B cell (primary cell): ENCODE data around the gene MAPT. TPM values are rescaled to one million over a fixed set of nuclear protein-coding genes. Genes with fewer than 3 reads are reported as not detected.

Experiments used
- ATAC-seq: fragments of 200-7000 bp; cut with Tn5 transposase; one replicate; pipeline ENCODE4 v1.10.0; 2021; ENCODE audit warnings: low read depth, mild to moderate bottlenecking, moderate number of reproducible peaks, moderate library complexity
- CTCF ChIA-PET: fragments of 350-600 bp; sonication (Branson Sonifier 250); formaldehyde crosslinking; loops from one replicate; lab custom pipeline; 2021; ENCODE audit warnings: antibody characterized with exemption, inconsistent platforms; lab: Charles Lee
- POLR2A ChIA-PET: fragments of 350-600 bp; sonication (Branson Sonifier 250); formaldehyde crosslinking; loops from one replicate; lab custom pipeline; 2021; ENCODE audit warnings: antibody characterized with exemption; lab: Charles Lee
- DNase-seq: peaks from one replicate; pipeline ENCODE4 v3.0.0; 2013
- H2AFZ ChIP-seq: 2 replicates; pipeline ENCODE4 v1.6.1; 2012; ENCODE audit warnings: mild to moderate bottlenecking, low read depth, low read length; ENCODE audit not compliant: insufficient read depth, poor library complexity, severe bottlenecking
- H3K27ac ChIP-seq, 2 donors: 1 replicate in 1 of 2; 2 replicates in 1 of 2; pipeline ENCODE4 v1.5.1; 2012 to 2013; ENCODE audit warnings: low read length in 2 of 2, mild to moderate bottlenecking in 2 of 2, moderate library complexity in 1 of 2
- H3K27me3 ChIP-seq, 4 experiments: fragments of 200-600 bp in 1 of 4; sonication (generic) in 1 of 4; replicated peaks in 1 of 4; 1 replicate in 2 of 4; 2 replicates in 2 of 4; pipeline versions ENCODE4 v1.6.1 to v1.7.0; 2013 to 2016; ENCODE audit warnings: low read length in 3 of 4, mild to moderate bottlenecking in 2 of 4, mixed read lengths in 1 of 4, moderate library complexity in 1 of 4; ENCODE audit not compliant: insufficient read depth in 4 of 4, control insufficient read depth in 3 of 4; ENCODE audit errors: control extremely low read depth in 1 of 4
- H3K36me3 ChIP-seq, 2 experiments: replicated peaks in 1 of 2; 1 replicate in 1 of 2; 2 replicates in 1 of 2; pipeline versions ENCODE4 v1.6.1 to v1.7.1; 2013; ENCODE audit warnings: low read length in 1 of 2; ENCODE audit not compliant: insufficient read depth in 2 of 2, control insufficient read depth in 1 of 2; ENCODE audit errors: control extremely low read depth in 1 of 2, extremely low read depth in 1 of 2
- H3K4me1 ChIP-seq, 2 donors: fragments of 200-600 bp in 1 of 2; sonication (generic) in 1 of 2; 1 replicate in 1 of 2; 2 replicates in 1 of 2; pipeline versions ENCODE4 v1.5.1 to v1.6.1; 2013 to 2017; ENCODE audit warnings: low read length in 2 of 2; ENCODE audit not compliant: control insufficient read depth in 2 of 2, insufficient read depth in 2 of 2
- H3K4me2 ChIP-seq: replicated peaks from 2 replicates; pipeline ENCODE3; 2012; ENCODE audit warnings: mild to moderate bottlenecking, low read depth, low read length; ENCODE audit not compliant: poor library complexity, severe bottlenecking
- H3K4me3 ChIP-seq, 5 experiments: fragments of 200-600 bp in 1 of 5; sonication (generic) in 1 of 5; 1 replicate in 3 of 5; 2 replicates in 2 of 5; pipeline versions ENCODE4 v1.5.1 to v1.7.0; 2011 to 2016; ENCODE audit warnings: low read length in 4 of 5, mild to moderate bottlenecking in 4 of 5, low read depth in 2 of 5, control low read depth in 1 of 5, moderate library complexity in 1 of 5; ENCODE audit not compliant: insufficient read depth in 1 of 5; ENCODE audit errors: control extremely low read depth in 1 of 5, extremely low read depth in 1 of 5
- H3K79me2 ChIP-seq: fragments of 200-600 bp; sonication (generic); one replicate; pipeline ENCODE4 v1.6.0; 2016; ENCODE audit warnings: low read length; ENCODE audit not compliant: control insufficient read depth, insufficient read depth
- H3K9ac ChIP-seq: fragments of 200-600 bp; sonication (generic); 2 replicates; pipeline ENCODE4 v1.6.1; 2017; ENCODE audit warnings: mild to moderate bottlenecking, low read length, moderate library complexity
- H3K9me3 ChIP-seq, 3 donors: one replicate each; pipeline versions ENCODE4 v1.6.1 to v1.7.1; 2013; ENCODE audit warnings: low read length in 2 of 3; ENCODE audit not compliant: control insufficient read depth in 2 of 3, insufficient read depth in 1 of 3; ENCODE audit errors: control extremely low read depth in 1 of 3
- H4K20me1 ChIP-seq: 2 replicates; pipeline ENCODE4 v1.6.0; 2012; ENCODE audit warnings: mild to moderate bottlenecking, low read length; ENCODE audit not compliant: insufficient read depth, control insufficient read depth, poor library complexity, severe bottlenecking
- H3K27ac Mint-ChIP-seq: one replicate; pipeline ENCODE4 v1.8.0; 2021; ENCODE audit warnings: mixed read lengths
- H3K27me3 Mint-ChIP-seq: one replicate; pipeline ENCODE4 v1.8.0; 2021; ENCODE audit warnings: mixed read lengths
- H3K4me1 Mint-ChIP-seq: one replicate; pipeline ENCODE4 v1.8.0; 2021; ENCODE audit warnings: mixed read lengths
- H3K4me3 Mint-ChIP-seq: one replicate; pipeline ENCODE4 v1.8.0; 2021; ENCODE audit warnings: mixed read lengths
- H3K9me3 Mint-ChIP-seq: one replicate; pipeline ENCODE4 v1.8.0; 2022; ENCODE audit warnings: mixed read lengths; ENCODE audit not compliant: insufficient read depth
- CTCF ChIP-seq: fragments of 200-600 bp; IDR thresholded peaks from one replicate; pipeline ENCODE4 v1.8.0; 2022; ENCODE audit warnings: antibody characterized with exemption, mild to moderate bottlenecking
- EZH2 ChIP-seq: IDR thresholded peaks from 2 replicates; pipeline ENCODE4 v1.6.1; 2012; ENCODE audit warnings: borderline replicate concordance, low read depth, mild to moderate bottlenecking, moderate library complexity, low read length; ENCODE audit not compliant: insufficient read depth, poor library complexity, severe bottlenecking
- WGBS: methylation state at CpG from one replicate; pipeline ENCODE4 v1.1.5; 2013; ENCODE audit warnings: missing lambda C conversion rate; ENCODE audit not compliant: insufficient coverage; 5-methylcytosine and 5-hydroxymethylcytosine counted together
- intact Hi-C: fragments of 100-400 bp; cut with micrococcal nuclease; formaldehyde crosslinking; loops from one replicate; pipeline ENCODE4 v1.10.0; 2022
- polyA plus RNA-seq: library from polyadenylated mRNA; depleted of rRNA; stranded (reverse); fragments of >200 nt; gene quantifications from 2 replicates; pipeline ENCODE4 v1.2.3, GENCODE V29; 2012
- total RNA-seq, 2 donors: library from RNA; stranded (reverse); fragments of 120-200 nt in 1 of 2; gene quantifications; 1 replicate in 1 of 2; 2 replicates in 1 of 2; pipeline versions ENCODE4 v1.2.3 to v1.2.4, GENCODE V29; 2013 to 2022

MAPT gene
- total and polyA plus RNA-seq, 2 donors (not counting 1 experiment from before 2014, with no cell fraction given), result 0.13 to 0.20 TPM

- Histone ChIP-seq H3K79me2 (no peaks in the 10 kb centered on the region), H3K27me3 (no peaks in the 10 kb centered on the region), H3K4me2 (no peak within 1 kb of the TSS), H3K9ac (no peak within 1 kb of the TSS), H2AFZ (no peak within 1 kb of the TSS), H3K27ac (no peak within 1 kb of the TSS), H3K4me3 (no peak within 1 kb of the TSS), H4K20me1 (no peaks in the 10 kb centered on the region), H3K36me3 (no peaks in the 10 kb centered on the region), H3K4me1 (peaks cover 0 to 5% of the 10 kb centered on the region in 2 donors), H3K9me3 (no peaks in the 10 kb centered on the region)
- ChIA-PET CTCF (interaction anchor here (1.1 to 7.6 kb wide), 4 partner anchors 21 to 214 kb away, joined by 3 to 122 read pairs (median 20); no protein-coding TSS in a partner anchor), POLR2A (no interaction called here)
- TF ChIP-seq EZH2, result no peak
- no peak for TF ChIP-seq CTCF
- Mint-ChIP-seq H3K9me3 (no peaks in the 10 kb centered on the region), H3K4me3 (no peak within 1 kb of the TSS), H3K27me3 (no peaks in the 10 kb centered on the region), H3K27ac (no peak within 1 kb of the TSS), H3K4me1 (no peaks in the 10 kb centered on the region)
- no peak for ATAC-seq
- DNase-seq, result no peak
- intact Hi-C loops, result no loop called here
- WGBS, result 87% methylated on average over 6 of the region's 8 CpGs
Observed at GRCh38 chr17:45998987-45999899, 104.9 kb downstream of the MAPT start, which contains the start of gene STH. Gene STH (plus strand): TSS chr17:45999250. CDS start chr17:45999280, 30 bp downstream.

- no peaks in the 10 kb centered on the region for H3K36me3 ChIP-seq
- H3K27ac Mint-ChIP-seq, result no peak overlapping the region
Observed at GRCh38 chr17:45999900-46000290, 105.5 kb downstream of the MAPT start.

More at GRCh38 chr17:45999900-46000290, 105.5 kb downstream of the MAPT start:
- Histone ChIP-seq H3K4me3 (no peak overlapping the region), H3K9me3 (no peaks in the 10 kb centered on the region), H3K27me3 (no peaks in the 10 kb centered on the region), H4K20me1 (no peaks in the 10 kb centered on the region), H3K4me2 (no peak overlapping the region), H3K27ac (no peak overlapping the region), H3K4me1 (peaks cover 0 to 5% of the 10 kb centered on the region in 2 donors), H3K9ac (no peak overlapping the region), H2AFZ (no peak overlapping the region), H3K79me2 (no peaks in the 10 kb centered on the region)
- ChIA-PET POLR2A (no interaction called here), CTCF (interaction anchor here (0.6 to 7.6 kb wide), 5 partner anchors 20 to 287 kb away, joined by 3 to 122 read pairs (median 11); no protein-coding TSS in a partner anchor)
- TF ChIP-seq EZH2, result no peak
- no peak for DNase-seq
- Mint-ChIP-seq H3K27me3 (no peaks in the 10 kb centered on the region), H3K9me3 (no peaks in the 10 kb centered on the region), H3K4me3 (no peak overlapping the region), H3K4me1 (no peaks in the 10 kb centered on the region)
- no peak for ATAC-seq
- 81% methylated on average over 9 of the region's 9 CpGs for WGBS
- intact Hi-C loops, result no loop called here
